Sigmoid colon (tissue), 4 donors: ENCODE results near the gene F2R.

Experiments used
- CTCF ChIP-seq, 4 experiments: fragments of 450-650 bp in 3 of 4; fragments of 200-600 bp in 1 of 4; IDR thresholded peaks; one replicate each; pipeline ENCODE4 v1.5.1; 2016 to 2019; ENCODE audit warnings: antibody characterized with exemption in 4 of 4, mild to moderate bottlenecking in 3 of 4, moderate library complexity in 2 of 4
- EP300 ChIP-seq, 4 donors: sonication (generic); formaldehyde crosslinking; IDR thresholded peaks; one replicate each; pipeline ENCODE4 v1.6.1; 2017; ENCODE audit warnings: antibody characterized with exemption in 4 of 4
- POLR2A ChIP-seq, 2 donors: fragments of 450-650 bp; IDR thresholded peaks; one replicate each; pipeline ENCODE4 v1.6.1; 2016; ENCODE audit warnings: antibody characterized with exemption in 2 of 2, mild to moderate bottlenecking in 2 of 2, moderate library complexity in 2 of 2

GRCh38 chr5:76764374-76764773 is 48.4 kb downstream of the F2R start:
- TF ChIP-seq CTCF (IDR thresholded peaks at IDR 0.05) (no peak), POLR2A (IDR thresholded peaks at IDR 0.05) (no peak), EP300 (IDR thresholded peaks at IDR 0.05) (no peak)
